GM12878 (cell line): ENCODE data around the gene OS9. TPM values are rescaled to one million over a fixed set of nuclear protein-coding genes. Genes with fewer than 3 reads are reported as not detected.

Experiments
- ATAC-seq: fragments of 200-7000 bp; cut with Tn5 transposase; 3 replicates; pipeline ENCODE4 v1.9.1; 2020; ENCODE audit warnings: mild to moderate bottlenecking, moderate library complexity
- BruUV-seq: library from RNA; stranded (reverse); fragments of 400-500 nt; replicated peaks from 2 replicates; lab custom pipeline; 2021; lab: Mats Ljungman, UMichigan
- CTCF ChIA-PET: fragments of 300-600 bp; sonication (Branson Sonifier 250); formaldehyde crosslinking; extraction: SDS; loops from one replicate; lab custom pipeline; 2021; ENCODE audit warnings: inconsistent platforms; lab: Yijun Ruan, JAX
- POLR2A ChIA-PET: fragments of 350-600 bp; formaldehyde crosslinking; extraction: SDS; loops from one replicate; lab custom pipeline; 2021; ENCODE audit warnings: inconsistent platforms; lab: Charles Lee
- RAD21 ChIA-PET: fragments of 300-600 bp; sonication (Branson Sonifier 250); formaldehyde crosslinking; loops from one replicate; lab custom pipeline; 2023; ENCODE audit warnings: antibody characterized with exemption; ENCODE audit not compliant: unreplicated experiment; lab: Charles Lee
- SMC1A ChIA-PET: fragments of 300-600 bp; sonication (Branson Sonifier 250); formaldehyde crosslinking; loops from one replicate; lab custom pipeline; 2023; ENCODE audit not compliant: unreplicated experiment, uncharacterized antibody; lab: Charles Lee
- DNase-seq: peaks from one replicate; pipeline ENCODE4 v3.0.0-alpha.2; 2011; ENCODE audit warnings: low read depth, low spot score
- FAIRE-seq: peaks from 3 replicates; lab custom pipeline; 2011; peaks lifted over from hg19 to GRCh38; lab: Jason Lieb, UNC
- H2AFZ ChIP-seq: 2 replicates; pipeline ENCODE4 v1.6.0; 2011; ENCODE audit warnings: low read depth, low read length, control low read depth; ENCODE audit not compliant: control insufficient read depth
- H3K27ac ChIP-seq: 2 replicates; pipeline ENCODE4 v1.5.1; 2011; ENCODE audit warnings: control low read depth; ENCODE audit not compliant: control insufficient read depth, insufficient read depth
- H3K27me3 ChIP-seq, 2 experiments: replicated peaks in 1 of 2; 2 replicates each; pipeline versions ENCODE4 v1.6.0 to v1.6.1; 2011; ENCODE audit warnings: low read length in 1 of 2; ENCODE audit not compliant: control insufficient read depth in 2 of 2, insufficient read depth in 2 of 2
- H3K36me3 ChIP-seq, 2 experiments: 2 replicates each; pipeline ENCODE4 v1.5.1; 2011; ENCODE audit warnings: low read length in 1 of 2; ENCODE audit not compliant: control insufficient read depth in 2 of 2, insufficient read depth in 2 of 2
- H3K4me1 ChIP-seq: 2 replicates; pipeline ENCODE4 v1.6.1; 2011; ENCODE audit warnings: mild to moderate bottlenecking, low read length, moderate library complexity, mixed read lengths; ENCODE audit not compliant: control insufficient read depth, insufficient read depth
- H3K4me2 ChIP-seq: 2 replicates; pipeline ENCODE4 v1.6.0; 2011; ENCODE audit warnings: control low read depth; ENCODE audit not compliant: control insufficient read depth, insufficient read depth
- H3K4me3 ChIP-seq: fragments of 200-600 bp; sonication (generic); 2 replicates; pipeline ENCODE4 v1.5.1; 2016
- H3K79me2 ChIP-seq: 2 replicates; pipeline ENCODE4 v1.6.0; 2011; ENCODE audit warnings: low read length; ENCODE audit not compliant: control insufficient read depth, insufficient read depth
- H3K9ac ChIP-seq: 2 replicates; pipeline ENCODE4 v1.8.0; 2011; ENCODE audit warnings: low read length, control low read depth, mixed read lengths; ENCODE audit not compliant: control insufficient read depth, insufficient read depth
- H3K9me3 ChIP-seq: replicated peaks from 3 replicates; pipeline ENCODE4 v1.5.1; 2011; ENCODE audit warnings: mild to moderate bottlenecking, low read length; ENCODE audit not compliant: control insufficient read depth, insufficient read depth
- H4K20me1 ChIP-seq: 2 replicates; pipeline ENCODE4 v1.6.0; 2011; ENCODE audit not compliant: control insufficient read depth, insufficient read depth
- IKZF2 ChIP-seq, 2 experiments: fragments of 450-650 bp; IDR thresholded peaks; 2 replicates each; pipeline ENCODE4 v1.6.1; 2017; ENCODE audit warnings: mild to moderate bottlenecking in 2 of 2, moderate library complexity in 2 of 2
- LARP7 ChIP-seq: fragments of 450-650 bp; IDR thresholded peaks from 2 replicates; pipeline ENCODE4 v1.6.1; 2017; ENCODE audit warnings: mild to moderate bottlenecking
- NR2C1 ChIP-seq: fragments of 450-650 bp; IDR thresholded peaks from 2 replicates; pipeline ENCODE4 v1.6.1; 2017; ENCODE audit warnings: antibody characterized with exemption, mild to moderate bottlenecking, moderate library complexity
- PKNOX1 ChIP-seq: fragments of 450-650 bp; IDR thresholded peaks from 2 replicates; pipeline ENCODE4 v1.6.1; 2016; ENCODE audit warnings: mild to moderate bottlenecking
- RAD21 ChIP-seq: IDR thresholded peaks from 2 replicates; pipeline ENCODE4 v1.6.1; 2011; ENCODE audit warnings: mild to moderate bottlenecking, low read depth, low read length, moderate library complexity; ENCODE audit not compliant: insufficient read depth
- RFX5 ChIP-seq: IDR thresholded peaks from 2 replicates; pipeline ENCODE4 v1.6.1; 2011; ENCODE audit warnings: low read depth, low read length, improper control_type of control experiment
- SMAD5 ChIP-seq: IDR thresholded peaks from 2 replicates; pipeline ENCODE4 v1.6.1; 2016; ENCODE audit warnings: antibody characterized with exemption, low read depth
- SMARCA5 ChIP-seq: fragments of 450-650 bp; IDR thresholded peaks from 2 replicates; pipeline ENCODE4 v1.6.1; 2017; ENCODE audit warnings: mild to moderate bottlenecking
- YY1 ChIP-seq: IDR thresholded peaks from 2 replicates; pipeline ENCODE4 v1.6.1; 2011; ENCODE audit warnings: low read depth, mild to moderate bottlenecking, low read length
- ZNF217 ChIP-seq: fragments of 450-650 bp; IDR thresholded peaks from 2 replicates; pipeline ENCODE4 v1.6.1; 2017; ENCODE audit warnings: antibody characterized with exemption, mild to moderate bottlenecking
- ZNF274 ChIP-seq: IDR thresholded peaks from one replicate; pipeline ENCODE4 v1.8.0; 2011; ENCODE audit not compliant: insufficient read length, insufficient read depth
- WGBS: methylation state at CpG from one replicate; pipeline ENCODE4 v1.1.6; 2016; ENCODE audit warnings: low lambda C conversion rate; ENCODE audit not compliant: insufficient replicate concordance, insufficient coverage; ENCODE audit errors: missing lambda C conversion rate; 5-methylcytosine and 5-hydroxymethylcytosine counted together
- in situ Hi-C: fragments of 300-500 bp; cut with MboI; formaldehyde crosslinking; loops from 9 replicates; pipeline ENCODE4 v1.14.3; 2018; ENCODE audit warnings: mixed read lengths
- intact Hi-C: fragments of 100-400 bp; cut with micrococcal nuclease; formaldehyde crosslinking; loops from one replicate; pipeline ENCODE4 v1.14.2; 2022; ENCODE audit not compliant: unreplicated experiment
- polyA plus RNA-seq, 11 experiments: library from polyadenylated mRNA; depleted of rRNA in 4 of 11; unstranded in 6 of 11; stranded (reverse) in 5 of 11; fragments of >200 nt; fragmentation: Nextera tagmentation in 4 of 11; fragmentation: Illumina TruSeq in 1 of 11; extraction: Ambion mirVana in 4 of 11; extraction: Trizol in 1 of 11; gene quantifications; 1 replicate in 1 of 11; 2 replicates in 10 of 11; pipeline versions ENCODE4 v1.2.1 to v1.2.3, GENCODE V29; 2011 to 2016; ENCODE audit warnings: inconsistent platforms in 2 of 11, missing spikeins in 2 of 11, low read depth in 1 of 11
- total RNA-seq, 4 experiments: library from RNA; depleted of rRNA in 3 of 4; stranded (reverse); fragments of >200 nt in 3 of 4; fragmentation: Illumina TruSeq in 1 of 4; extraction: Trizol in 1 of 4; gene quantifications; 2 replicates each; pipeline versions ENCODE4 v1.2.1 to v1.2.3, GENCODE V29; 2013 to 2021
- TF ChIP-seq, protein P1 (sequence below): IDR thresholded peaks from 2 replicates; pipeline ENCODE4 v1.6.1; 2012; ENCODE audit warnings: mild to moderate bottlenecking, low read depth, low read length
- TF ChIP-seq, protein P2 (sequence below): IDR thresholded peaks from 2 replicates; pipeline ENCODE4 v1.6.1; 2012; ENCODE audit warnings: low read depth, low read length, improper control_type of control experiment

The OS9 gene
- total and polyA plus RNA-seq, 10 of the 15 experiments (the other 5 are each of a cell fraction or from before 2014, with no cell fraction given), result 5.2 to 106 (median 79.1) TPM

GRCh38 chr12:57756406-57757341 lies 62.7 kb downstream of the OS9 start (continued):
- TF ChIP-seq RAD21, result 0 out of 2 replicates have a peak, but pooled peaks have one; percentile 26
- peak in 1 of 2 experiments; percentile 22; a peak in 1 of 4 replicates for TF ChIP-seq IKZF2 (IDR thresholded peaks at IDR 0.05)
- 0 out of 2 replicates have a peak, but pooled peaks have one; percentile 35 for TF ChIP-seq LARP7
- peak; percentile 90 for TF ChIP-seq YY1
- peak; percentile 72 for TF ChIP-seq PKNOX1
- TF ChIP-seq RFX5, result no peak

- no TSS peak for BruUV-seq
- intact Hi-C loops (loop anchor here (2.0 to 10.0 kb wide), 3 partner anchors 75 to 283 kb away; partner anchors contain the start of gene ARHGAP9), in situ Hi-C loops (no loop called here)
- SMC1A ChIA-PET, result interaction anchor here (0.7 kb wide), 1 partner anchor 94 kb away, joined by 3 read pairs; no protein-coding TSS in a partner anchor
- Histone ChIP-seq H3K4me1 (peaks cover 19% of the 10 kb centered on the region), H3K4me2 (no peak overlapping the region), H2AFZ (no peak overlapping the region), H3K9ac (no peak overlapping the region), H3K79me2 (no peaks in the 10 kb centered on the region; the same call in 1 of the 2 replicates), H3K27me3 (no peaks in the 10 kb centered on the region), H3K9me3 (no peaks in the 10 kb centered on the region; the same call in 2 of the 3 replicates), H3K36me3 (peaks cover 0 to 3% of the 10 kb centered on the region in 2 experiments; a peak in 2 of 4 replicates), H3K27ac (no peak overlapping the region), H3K4me3 (no peak overlapping the region), H4K20me1 (no peaks in the 10 kb centered on the region; the same call in 1 of the 2 replicates)
- no peak for FAIRE-seq
- DNase-seq, result no peak
- RAD21 ChIA-PET, result no interaction called here
- WGBS, result 70% methylated on average over 4 of the region's 4 CpGs
- POLR2A ChIA-PET, result no interaction called here
- no peak for ATAC-seq
- CTCF ChIA-PET, result interaction anchor here (1.1 to 4.7 kb wide), 5 partner anchors 10 to 154 kb away, joined by 4 to 62 read pairs (median 8); partner anchors contain the start of gene CYP27B1
- TF ChIP-seq ZNF274 (no peak), SMAD5 (no peak), NR2C1 (no peak), SMARCA5 (no peak), PKNOX1 (no peak), ZNF217 (no peak)
- TF ChIP-seq, protein P1, sequence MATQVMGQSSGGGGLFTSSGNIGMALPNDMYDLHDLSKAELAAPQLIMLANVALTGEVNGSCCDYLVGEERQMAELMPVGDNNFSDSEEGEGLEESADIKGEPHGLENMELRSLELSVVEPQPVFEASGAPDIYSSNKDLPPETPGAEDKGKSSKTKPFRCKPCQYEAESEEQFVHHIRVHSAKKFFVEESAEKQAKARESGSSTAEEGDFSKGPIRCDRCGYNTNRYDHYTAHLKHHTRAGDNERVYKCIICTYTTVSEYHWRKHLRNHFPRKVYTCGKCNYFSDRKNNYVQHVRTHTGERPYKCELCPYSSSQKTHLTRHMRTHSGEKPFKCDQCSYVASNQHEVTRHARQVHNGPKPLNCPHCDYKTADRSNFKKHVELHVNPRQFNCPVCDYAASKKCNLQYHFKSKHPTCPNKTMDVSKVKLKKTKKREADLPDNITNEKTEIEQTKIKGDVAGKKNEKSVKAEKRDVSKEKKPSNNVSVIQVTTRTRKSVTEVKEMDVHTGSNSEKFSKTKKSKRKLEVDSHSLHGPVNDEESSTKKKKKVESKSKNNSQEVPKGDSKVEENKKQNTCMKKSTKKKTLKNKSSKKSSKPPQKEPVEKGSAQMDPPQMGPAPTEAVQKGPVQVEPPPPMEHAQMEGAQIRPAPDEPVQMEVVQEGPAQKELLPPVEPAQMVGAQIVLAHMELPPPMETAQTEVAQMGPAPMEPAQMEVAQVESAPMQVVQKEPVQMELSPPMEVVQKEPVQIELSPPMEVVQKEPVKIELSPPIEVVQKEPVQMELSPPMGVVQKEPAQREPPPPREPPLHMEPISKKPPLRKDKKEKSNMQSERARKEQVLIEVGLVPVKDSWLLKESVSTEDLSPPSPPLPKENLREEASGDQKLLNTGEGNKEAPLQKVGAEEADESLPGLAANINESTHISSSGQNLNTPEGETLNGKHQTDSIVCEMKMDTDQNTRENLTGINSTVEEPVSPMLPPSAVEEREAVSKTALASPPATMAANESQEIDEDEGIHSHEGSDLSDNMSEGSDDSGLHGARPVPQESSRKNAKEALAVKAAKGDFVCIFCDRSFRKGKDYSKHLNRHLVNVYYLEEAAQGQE, result no peak
- TF ChIP-seq, protein P2, sequence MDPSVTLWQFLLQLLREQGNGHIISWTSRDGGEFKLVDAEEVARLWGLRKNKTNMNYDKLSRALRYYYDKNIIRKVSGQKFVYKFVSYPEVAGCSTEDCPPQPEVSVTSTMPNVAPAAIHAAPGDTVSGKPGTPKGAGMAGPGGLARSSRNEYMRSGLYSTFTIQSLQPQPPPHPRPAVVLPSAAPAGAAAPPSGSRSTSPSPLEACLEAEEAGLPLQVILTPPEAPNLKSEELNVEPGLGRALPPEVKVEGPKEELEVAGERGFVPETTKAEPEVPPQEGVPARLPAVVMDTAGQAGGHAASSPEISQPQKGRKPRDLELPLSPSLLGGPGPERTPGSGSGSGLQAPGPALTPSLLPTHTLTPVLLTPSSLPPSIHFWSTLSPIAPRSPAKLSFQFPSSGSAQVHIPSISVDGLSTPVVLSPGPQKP, result no peak
Observed at GRCh38 chr12:57757771-57758170, 63.8 kb downstream of the OS9 start.
